HepG2 (cell line): ENCODE measurements around the gene RETREG2. TPM values are rescaled to one million over a fixed set of nuclear protein-coding genes. Genes with fewer than 3 reads are reported as not detected.

ENCODE experiments used
- CHD2 ChIP-seq: IDR thresholded peaks from 2 replicates; pipeline ENCODE4 v1.6.1; 2011; ENCODE audit warnings: low read depth, low read length, improper control_type of control experiment
- ETV6 ChIP-seq: sonication (generic); formaldehyde crosslinking; conservative IDR thresholded peaks from 2 replicates; pipeline ENCODE4 v1.4.0; 2020; ENCODE audit warnings: missing genetic modification reagents
- EZH2 ChIP-seq: conservative IDR thresholded peaks from 2 replicates; pipeline ENCODE4 v1.6.1; 2012; ENCODE audit warnings: mild to moderate bottlenecking, low read depth, low read length, moderate library complexity
- GATAD2A ChIP-seq: IDR thresholded peaks from 2 replicates; pipeline ENCODE4 v1.6.1; 2016
- KDM6A ChIP-seq: IDR thresholded peaks from 2 replicates; pipeline ENCODE4 v1.6.1; 2016; ENCODE audit warnings: low read depth
- MTA3 ChIP-seq: sonication (generic); formaldehyde crosslinking; IDR thresholded peaks from 2 replicates; pipeline ENCODE4 v1.4.0; 2020; ENCODE audit warnings: missing genetic modification reagents
- SP5 ChIP-seq: IDR thresholded peaks from 2 replicates; pipeline ENCODE4 v1.6.1; 2016; ENCODE audit warnings: low read depth, borderline replicate concordance
- SYNCRIP ChIP-seq: fragments of 200-400 bp; formaldehyde crosslinking; IDR thresholded peaks from 2 replicates; pipeline ENCODE4 v1.6.1; 2018; ENCODE audit warnings: mild to moderate bottlenecking, low read depth, low read length; ENCODE audit not compliant: insufficient read depth
- ZBTB20 ChIP-seq: sonication (generic); formaldehyde crosslinking; IDR thresholded peaks from 2 replicates; pipeline ENCODE4 v1.8.1; 2023; ENCODE audit warnings: missing genetic modification reagents, low read depth, mild to moderate bottlenecking, borderline replicate concordance
- ZNF317 ChIP-seq: sonication (generic); formaldehyde crosslinking; IDR thresholded peaks from 2 replicates; pipeline ENCODE4 v1.5.0; 2020; ENCODE audit warnings: mild to moderate bottlenecking, missing genetic modification reagents
- ZNF335 ChIP-seq: sonication (generic); formaldehyde crosslinking; IDR thresholded peaks from 2 replicates; pipeline ENCODE4 v1.4.0; 2020; ENCODE audit warnings: missing genetic modification reagents
- ZNF761 ChIP-seq: sonication (generic); formaldehyde crosslinking; conservative IDR thresholded peaks from 2 replicates; pipeline ENCODE4 v1.4.0; 2020; ENCODE audit warnings: mild to moderate bottlenecking, missing genetic modification reagents
- polyA plus RNA-seq, 8 experiments: library from polyadenylated mRNA; depleted of rRNA in 3 of 8; stranded (reverse) in 7 of 8; unstranded in 1 of 8; fragments of >200 nt; fragmentation: Illumina TruSeq in 4 of 8; extraction: Trizol in 4 of 8; gene quantifications; 2 replicates each; pipeline versions ENCODE4 v1.2.1 to v1.2.3, GENCODE V29; 2011 to 2016; ENCODE audit warnings: low read depth in 4 of 8, missing spikeins in 1 of 8, mixed read lengths in 1 of 8; ENCODE audit not compliant: insufficient read depth in 1 of 8
- total RNA-seq, 5 experiments: library from RNA; depleted of rRNA; stranded (reverse); fragments of >200 nt; fragmentation: Illumina TruSeq; extraction: Trizol; gene quantifications; 2 replicates each; pipeline ENCODE4 v1.2.3, GENCODE V29; 2016; ENCODE audit warnings: low read depth in 1 of 5
- TF ChIP-seq, protein P1 (sequence below): sonication (generic); formaldehyde crosslinking; IDR thresholded peaks from 2 replicates; pipeline ENCODE4 v1.4.0; 2020; ENCODE audit warnings: mild to moderate bottlenecking, missing genetic modification reagents
- TF ChIP-seq, protein P2 (sequence below): sonication (generic); formaldehyde crosslinking; IDR thresholded peaks from 2 replicates; pipeline ENCODE4 v1.8.1; 2023; ENCODE audit warnings: mild to moderate bottlenecking, missing genetic modification reagents, borderline replicate concordance
- TF ChIP-seq, protein P3 (sequence below): IDR thresholded peaks from 2 replicates; pipeline ENCODE4 v1.6.1; 2016; ENCODE audit warnings: missing compliant biosample characterization, missing genetic modification reagents, borderline replicate concordance
- TF ChIP-seq, protein P4 (sequence below): sonication (generic); formaldehyde crosslinking; IDR thresholded peaks from 2 replicates; pipeline ENCODE4 v1.5.0; 2020; ENCODE audit warnings: mild to moderate bottlenecking, missing genetic modification reagents, moderate library complexity
- TF ChIP-seq, protein P5 (sequence below): sonication (generic); formaldehyde crosslinking; IDR thresholded peaks from 2 replicates; pipeline ENCODE4 v1.9.0; 2021; ENCODE audit warnings: mild to moderate bottlenecking, missing genetic modification reagents
- TF ChIP-seq, protein P6 (sequence below): sonication (generic); formaldehyde crosslinking; IDR thresholded peaks from 2 replicates; pipeline ENCODE4 v1.4.0; 2020; ENCODE audit warnings: missing genetic modification reagents, low read depth, mild to moderate bottlenecking, borderline replicate concordance

RETREG2 gene
- total and polyA plus RNA-seq, 2 of the 13 experiments (the other 11 are each of a cell fraction or from before 2014, with no cell fraction given): 86.0 to 134 TPM

DNA sequence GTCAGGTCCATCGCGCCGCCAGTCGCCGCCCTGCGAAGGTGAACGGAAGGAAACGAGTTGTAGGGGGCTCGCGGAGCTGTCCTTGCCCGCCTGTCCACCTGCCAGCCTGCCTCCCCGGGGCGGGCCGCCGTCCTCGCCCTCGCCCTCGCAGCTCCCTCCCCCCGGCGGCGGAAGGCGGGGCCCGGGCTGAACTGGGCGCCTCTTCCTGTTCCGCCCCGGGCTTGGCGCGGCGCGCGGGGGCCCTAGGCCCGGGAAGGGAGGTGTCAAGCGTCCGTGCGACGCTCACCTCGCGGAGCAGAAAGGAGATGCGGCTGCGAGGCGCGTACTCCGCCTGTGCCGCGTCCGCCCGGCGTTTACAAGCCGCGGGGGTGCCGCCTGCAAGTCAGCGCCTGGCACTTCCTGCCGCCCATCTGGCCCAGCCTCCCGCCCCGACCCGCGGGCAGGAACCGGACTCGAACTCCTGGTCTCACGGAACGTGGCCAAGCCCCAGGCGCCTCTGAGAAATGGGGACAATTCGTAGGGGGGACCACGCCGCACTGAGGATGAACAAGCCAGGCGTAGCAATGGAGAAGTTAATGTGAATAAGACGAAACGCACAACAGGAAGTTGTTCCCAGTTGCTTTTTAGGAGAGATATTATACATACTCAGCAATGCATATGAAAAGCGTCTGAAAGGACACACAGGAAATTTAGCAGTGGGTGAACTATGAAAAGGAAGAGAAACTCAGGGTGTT, 1.1 kb upstream of the RETREG2 start, which contains the start of gene CNPPD1 (continued):
- TF ChIP-seq, protein P1, sequence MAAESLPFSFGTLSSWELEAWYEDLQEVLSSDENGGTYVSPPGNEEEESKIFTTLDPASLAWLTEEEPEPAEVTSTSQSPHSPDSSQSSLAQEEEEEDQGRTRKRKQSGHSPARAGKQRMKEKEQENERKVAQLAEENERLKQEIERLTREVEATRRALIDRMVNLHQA (CRISPR knock-in tag): no peak
- no peak for TF ChIP-seq KDM6A (CRISPR knock-in tag)
- no peak for TF ChIP-seq EZH2
- TF ChIP-seq, protein P2, sequence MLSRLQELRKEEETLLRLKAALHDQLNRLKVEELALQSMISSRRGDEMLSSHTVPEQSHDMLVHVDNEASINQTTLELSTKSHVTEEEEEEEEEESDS (CRISPR knock-in tag): peak; percentile 76
- TF ChIP-seq MTA3 (CRISPR knock-in tag): no peak
- no peak; the same call in none of the 2 replicates for TF ChIP-seq ZNF335 (CRISPR knock-in tag)
- TF ChIP-seq ZNF317 (CRISPR knock-in tag): peak; percentile 39; the same call in 1 of the 2 replicates
- TF ChIP-seq, protein P3, sequence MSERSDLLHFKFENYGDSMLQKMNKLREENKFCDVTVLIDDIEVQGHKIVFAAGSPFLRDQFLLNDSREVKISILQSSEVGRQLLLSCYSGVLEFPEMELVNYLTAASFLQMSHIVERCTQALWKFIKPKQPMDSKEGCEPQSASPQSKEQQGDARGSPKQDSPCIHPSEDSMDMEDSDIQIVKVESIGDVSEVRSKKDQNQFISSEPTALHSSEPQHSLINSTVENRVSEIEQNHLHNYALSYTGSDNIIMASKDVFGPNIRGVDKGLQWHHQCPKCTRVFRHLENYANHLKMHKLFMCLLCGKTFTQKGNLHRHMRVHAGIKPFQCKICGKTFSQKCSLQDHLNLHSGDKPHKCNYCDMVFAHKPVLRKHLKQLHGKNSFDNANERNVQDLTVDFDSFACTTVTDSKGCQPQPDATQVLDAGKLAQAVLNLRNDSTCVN (CRISPR knock-in tag): peak; percentile 89; the same call in 1 of the 2 replicates
- TF ChIP-seq GATAD2A (CRISPR knock-in tag): peak; percentile 38; the same call in 1 of the 2 replicates
- TF ChIP-seq, protein P4, sequence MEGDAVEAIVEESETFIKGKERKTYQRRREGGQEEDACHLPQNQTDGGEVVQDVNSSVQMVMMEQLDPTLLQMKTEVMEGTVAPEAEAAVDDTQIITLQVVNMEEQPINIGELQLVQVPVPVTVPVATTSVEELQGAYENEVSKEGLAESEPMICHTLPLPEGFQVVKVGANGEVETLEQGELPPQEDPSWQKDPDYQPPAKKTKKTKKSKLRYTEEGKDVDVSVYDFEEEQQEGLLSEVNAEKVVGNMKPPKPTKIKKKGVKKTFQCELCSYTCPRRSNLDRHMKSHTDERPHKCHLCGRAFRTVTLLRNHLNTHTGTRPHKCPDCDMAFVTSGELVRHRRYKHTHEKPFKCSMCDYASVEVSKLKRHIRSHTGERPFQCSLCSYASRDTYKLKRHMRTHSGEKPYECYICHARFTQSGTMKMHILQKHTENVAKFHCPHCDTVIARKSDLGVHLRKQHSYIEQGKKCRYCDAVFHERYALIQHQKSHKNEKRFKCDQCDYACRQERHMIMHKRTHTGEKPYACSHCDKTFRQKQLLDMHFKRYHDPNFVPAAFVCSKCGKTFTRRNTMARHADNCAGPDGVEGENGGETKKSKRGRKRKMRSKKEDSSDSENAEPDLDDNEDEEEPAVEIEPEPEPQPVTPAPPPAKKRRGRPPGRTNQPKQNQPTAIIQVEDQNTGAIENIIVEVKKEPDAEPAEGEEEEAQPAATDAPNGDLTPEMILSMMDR (CRISPR knock-in tag): no peak; the same call in 1 of the 2 replicates
- TF ChIP-seq CHD2: no peak; the same call in 1 of the 2 replicates
- TF ChIP-seq, protein P5, sequence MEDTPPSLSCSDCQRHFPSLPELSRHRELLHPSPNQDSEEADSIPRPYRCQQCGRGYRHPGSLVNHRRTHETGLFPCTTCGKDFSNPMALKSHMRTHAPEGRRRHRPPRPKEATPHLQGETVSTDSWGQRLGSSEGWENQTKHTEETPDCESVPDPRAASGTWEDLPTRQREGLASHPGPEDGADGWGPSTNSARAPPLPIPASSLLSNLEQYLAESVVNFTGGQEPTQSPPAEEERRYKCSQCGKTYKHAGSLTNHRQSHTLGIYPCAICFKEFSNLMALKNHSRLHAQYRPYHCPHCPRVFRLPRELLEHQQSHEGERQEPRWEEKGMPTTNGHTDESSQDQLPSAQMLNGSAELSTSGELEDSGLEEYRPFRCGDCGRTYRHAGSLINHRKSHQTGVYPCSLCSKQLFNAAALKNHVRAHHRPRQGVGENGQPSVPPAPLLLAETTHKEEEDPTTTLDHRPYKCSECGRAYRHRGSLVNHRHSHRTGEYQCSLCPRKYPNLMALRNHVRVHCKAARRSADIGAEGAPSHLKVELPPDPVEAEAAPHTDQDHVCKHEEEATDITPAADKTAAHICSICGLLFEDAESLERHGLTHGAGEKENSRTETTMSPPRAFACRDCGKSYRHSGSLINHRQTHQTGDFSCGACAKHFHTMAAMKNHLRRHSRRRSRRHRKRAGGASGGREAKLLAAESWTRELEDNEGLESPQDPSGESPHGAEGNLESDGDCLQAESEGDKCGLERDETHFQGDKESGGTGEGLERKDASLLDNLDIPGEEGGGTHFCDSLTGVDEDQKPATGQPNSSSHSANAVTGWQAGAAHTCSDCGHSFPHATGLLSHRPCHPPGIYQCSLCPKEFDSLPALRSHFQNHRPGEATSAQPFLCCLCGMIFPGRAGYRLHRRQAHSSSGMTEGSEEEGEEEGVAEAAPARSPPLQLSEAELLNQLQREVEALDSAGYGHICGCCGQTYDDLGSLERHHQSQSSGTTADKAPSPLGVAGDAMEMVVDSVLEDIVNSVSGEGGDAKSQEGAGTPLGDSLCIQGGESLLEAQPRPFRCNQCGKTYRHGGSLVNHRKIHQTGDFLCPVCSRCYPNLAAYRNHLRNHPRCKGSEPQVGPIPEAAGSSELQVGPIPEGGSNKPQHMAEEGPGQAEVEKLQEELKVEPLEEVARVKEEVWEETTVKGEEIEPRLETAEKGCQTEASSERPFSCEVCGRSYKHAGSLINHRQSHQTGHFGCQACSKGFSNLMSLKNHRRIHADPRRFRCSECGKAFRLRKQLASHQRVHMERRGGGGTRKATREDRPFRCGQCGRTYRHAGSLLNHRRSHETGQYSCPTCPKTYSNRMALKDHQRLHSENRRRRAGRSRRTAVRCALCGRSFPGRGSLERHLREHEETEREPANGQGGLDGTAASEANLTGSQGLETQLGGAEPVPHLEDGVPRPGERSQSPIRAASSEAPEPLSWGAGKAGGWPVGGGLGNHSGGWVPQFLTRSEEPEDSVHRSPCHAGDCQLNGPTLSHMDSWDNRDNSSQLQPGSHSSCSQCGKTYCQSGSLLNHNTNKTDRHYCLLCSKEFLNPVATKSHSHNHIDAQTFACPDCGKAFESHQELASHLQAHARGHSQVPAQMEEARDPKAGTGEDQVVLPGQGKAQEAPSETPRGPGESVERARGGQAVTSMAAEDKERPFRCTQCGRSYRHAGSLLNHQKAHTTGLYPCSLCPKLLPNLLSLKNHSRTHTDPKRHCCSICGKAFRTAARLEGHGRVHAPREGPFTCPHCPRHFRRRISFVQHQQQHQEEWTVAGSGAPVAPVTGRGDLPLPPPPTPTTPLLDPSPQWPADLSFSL (CRISPR knock-in tag): no peak
- TF ChIP-seq SP5 (CRISPR knock-in tag): peak; percentile 93
- TF ChIP-seq ZBTB20 (CRISPR knock-in tag): peak; percentile 79
- TF ChIP-seq, protein P6, sequence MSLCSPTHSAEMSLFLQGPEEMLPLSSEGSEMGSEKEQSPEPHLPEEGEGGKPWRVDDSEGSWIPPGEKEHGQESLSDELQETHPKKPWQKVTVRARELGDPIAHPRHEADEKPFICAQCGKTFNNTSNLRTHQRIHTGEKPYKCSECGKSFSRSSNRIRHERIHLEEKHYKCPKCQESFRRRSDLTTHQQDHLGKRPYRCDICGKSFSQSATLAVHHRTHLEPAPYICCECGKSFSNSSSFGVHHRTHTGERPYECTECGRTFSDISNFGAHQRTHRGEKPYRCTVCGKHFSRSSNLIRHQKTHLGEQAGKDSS (CRISPR knock-in tag): peak; percentile 88
- TF ChIP-seq ETV6 (CRISPR knock-in tag): peak; percentile 96
- peak; percentile 96 for TF ChIP-seq ZNF761 (CRISPR knock-in tag)
- no peak for TF ChIP-seq SYNCRIP
